Sciatic nerve (tissue), 2 donors: ENCODE results near the gene SLIT3. TPM values are rescaled to one million over a fixed set of nuclear protein-coding genes. Genes with fewer than 3 reads are reported as not detected.

Experiments
- ATAC-seq: fragments of 200-7000 bp; cut with Tn5 transposase; one replicate; pipeline ENCODE4 v1.9.1; 2020; ENCODE audit warnings: mild to moderate bottlenecking, moderate library complexity
- DNase-seq: peaks from one replicate; pipeline ENCODE4 v3.0.0-alpha.2; 2020; ENCODE audit warnings: low spot score
- intact Hi-C: fragments of 100-400 bp; cut with DNase I; formaldehyde crosslinking; loops from one replicate; pipeline ENCODE4 v1.14.2; 2022
- total RNA-seq: library from RNA; stranded (reverse); fragmentation: NEBNext Ultra II Directional; extraction: Animal tissue kit (Norgen Biotek cat#: 25700); gene quantifications from one replicate; pipeline ENCODE4 v1.2.1, GENCODE V29; 2021
- donor health status: DM: no; HTN: no; CAD: no.
- donor health status: DM: no; HTN: no; CAD: no.

The SLIT3 gene
- total RNA-seq, result 50.6 TPM

DNA sequence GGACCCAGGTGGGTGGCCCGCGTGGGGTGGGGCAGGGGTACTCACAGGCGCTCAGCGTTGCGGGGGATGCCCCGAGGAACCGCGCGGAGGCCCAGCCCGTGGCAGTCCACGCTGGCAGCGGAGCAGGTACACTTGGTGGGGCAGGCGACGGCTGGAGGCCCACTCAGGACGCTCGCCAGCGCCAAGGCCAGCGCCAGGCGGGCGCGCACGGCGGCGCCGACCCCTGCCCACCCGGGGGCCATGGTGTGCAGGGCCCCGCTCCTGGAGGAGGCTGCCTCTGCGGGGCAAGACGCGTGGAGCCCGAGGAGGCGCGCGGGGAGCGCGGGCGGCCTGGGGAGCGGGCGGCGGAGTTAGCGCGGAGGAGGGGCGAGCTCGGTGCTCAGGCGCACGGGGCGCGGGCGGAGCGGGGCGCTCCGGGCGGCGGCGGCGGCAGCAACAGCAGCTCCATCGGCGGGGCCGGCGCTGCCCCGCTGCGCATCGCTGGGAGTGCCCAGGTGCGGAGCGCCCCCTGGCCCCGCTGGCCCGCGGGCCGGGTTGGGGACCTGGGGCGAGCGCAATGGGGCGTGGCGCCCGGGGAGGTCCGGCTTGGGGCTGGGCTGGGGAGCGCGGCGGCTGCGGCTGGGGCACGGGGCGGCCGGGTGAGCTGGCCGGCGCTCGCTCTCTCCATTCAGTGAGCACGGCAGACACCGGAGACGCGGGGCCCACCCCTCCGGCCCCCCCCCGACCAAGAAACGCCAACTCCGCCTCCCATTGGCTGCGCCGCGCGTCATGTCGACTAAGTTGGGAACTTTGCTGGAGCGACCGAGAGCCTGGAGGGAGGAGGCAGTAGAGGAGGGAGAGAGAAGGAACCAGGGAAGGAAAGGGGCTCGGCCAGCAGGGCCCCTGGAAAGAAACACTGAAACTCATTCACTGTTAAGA, at the start of gene SLIT3:
Gene SLIT3, minus strand, starts transcription at position 672 of the 918 bp plus-strand sequence. Its CDS starts 430 bp downstream, at position 242.
- intact Hi-C loops, result no loop called here
- ATAC-seq (peak; percentile 72), DNase-seq (peak; percentile 83)

DNA sequence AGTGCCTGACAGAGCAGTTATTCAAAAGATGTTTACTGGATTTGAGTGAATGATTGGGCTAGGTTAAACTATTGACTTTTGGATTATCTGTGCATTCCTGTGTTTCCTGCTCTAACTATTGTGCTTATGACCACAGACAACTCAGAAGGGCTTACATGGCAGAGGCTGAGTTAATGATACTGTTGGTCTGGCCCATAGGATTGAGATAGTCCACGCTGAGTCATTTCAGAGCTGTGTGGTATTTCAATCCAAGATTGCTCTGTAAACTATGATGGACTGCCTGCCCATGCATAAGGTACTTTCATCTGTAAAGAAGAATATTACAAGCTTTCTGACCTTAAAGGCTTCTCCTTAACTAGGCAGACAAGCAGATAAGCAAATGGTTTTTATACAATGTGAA, 49.1 kb upstream of the SLIT3 start:
- no peak for ATAC-seq

DNA sequence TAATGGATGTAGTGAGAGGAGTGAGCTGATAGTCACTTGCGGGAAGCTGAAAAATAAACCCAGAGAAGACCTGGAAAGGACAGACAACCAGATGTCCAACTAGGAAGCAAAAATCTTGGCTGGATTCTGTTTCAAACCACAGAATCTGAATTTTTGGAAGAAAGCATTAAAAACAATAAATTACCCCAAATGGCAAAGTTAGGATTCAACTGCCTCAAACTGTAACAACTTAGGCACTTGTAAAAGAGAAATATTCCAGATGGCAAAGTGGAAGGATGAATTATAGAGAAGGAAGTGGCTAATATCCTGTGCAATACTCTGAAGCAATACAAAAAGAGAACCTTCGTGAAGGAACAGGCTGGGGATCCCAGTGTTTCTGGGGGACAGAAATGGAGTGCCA, 46.8 kb upstream of the SLIT3 start:
- ATAC-seq (peak; percentile 68), DNase-seq (no peak)
- intact Hi-C loops, result no loop called here

More for the DNA sequence above, 49.1 kb upstream of the SLIT3 start:
- intact Hi-C loops, result no loop called here
- DNase-seq, result no peak

DNA sequence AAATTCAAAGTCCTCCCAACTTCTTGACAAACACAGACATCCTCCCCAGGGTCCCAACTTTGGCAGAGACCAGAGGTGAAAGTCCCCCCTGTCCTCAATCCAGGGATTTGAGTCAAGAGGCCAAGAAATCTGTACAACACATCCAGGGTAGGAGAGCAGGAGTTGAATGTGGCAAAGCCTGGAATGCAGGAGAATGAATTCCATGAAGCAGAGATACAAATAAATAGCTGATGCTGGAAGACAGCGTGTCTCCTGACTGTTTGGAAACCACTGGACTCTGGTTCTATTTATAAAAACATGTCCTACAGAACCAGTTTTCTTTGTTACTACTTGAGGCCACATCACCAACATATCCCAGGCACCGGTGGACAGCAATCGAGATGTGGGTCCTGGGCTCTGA, 43.7 kb upstream of the SLIT3 start:
- DNase-seq (no peak), ATAC-seq (peak; percentile 75)
- intact Hi-C loops, result no loop called here

DNA sequence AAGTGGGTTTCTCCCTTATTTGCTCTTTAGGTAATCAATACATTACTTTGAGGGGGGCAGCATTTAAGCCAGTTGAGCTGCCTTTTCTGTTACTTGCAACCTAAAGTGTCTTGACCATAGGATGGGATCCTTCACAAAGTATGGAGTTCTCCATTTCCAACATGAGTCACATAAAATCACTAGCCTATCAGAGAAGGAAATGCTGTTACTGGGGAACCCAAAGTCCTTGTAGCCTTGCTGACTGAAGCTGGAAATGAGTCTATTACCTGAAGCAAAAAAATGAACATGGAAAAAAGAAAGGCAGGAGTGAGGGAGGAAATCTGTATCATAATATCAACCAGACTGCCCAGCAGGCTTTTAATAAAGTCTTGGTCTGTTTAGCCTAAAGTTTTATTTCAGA, 42.8 kb upstream of the SLIT3 start:
- intact Hi-C loops, result no loop called here
- DNase-seq (no peak), ATAC-seq (no peak)

DNA sequence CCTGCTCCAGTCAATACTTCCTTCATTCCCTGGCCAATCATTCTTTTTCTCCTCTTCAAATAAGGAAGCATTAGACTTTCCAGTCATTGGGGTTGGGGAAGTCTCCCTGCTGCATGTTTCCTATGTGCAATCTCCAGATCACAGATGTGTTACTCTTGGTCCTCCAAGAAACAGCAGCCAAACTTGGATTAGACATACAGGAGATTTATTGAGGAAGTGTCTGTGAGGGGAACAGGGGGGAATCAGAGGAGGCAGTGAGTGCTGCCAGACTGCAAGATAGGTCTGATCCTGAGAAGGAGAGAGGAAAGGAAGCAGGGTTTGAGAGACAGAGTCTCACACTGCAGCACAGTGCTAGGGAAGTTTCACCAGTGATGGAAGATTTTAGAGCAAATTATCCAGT, 40.6 kb upstream of the SLIT3 start:
- intact Hi-C loops, result no loop called here
- no peak for ATAC-seq
- no peak for DNase-seq

DNA sequence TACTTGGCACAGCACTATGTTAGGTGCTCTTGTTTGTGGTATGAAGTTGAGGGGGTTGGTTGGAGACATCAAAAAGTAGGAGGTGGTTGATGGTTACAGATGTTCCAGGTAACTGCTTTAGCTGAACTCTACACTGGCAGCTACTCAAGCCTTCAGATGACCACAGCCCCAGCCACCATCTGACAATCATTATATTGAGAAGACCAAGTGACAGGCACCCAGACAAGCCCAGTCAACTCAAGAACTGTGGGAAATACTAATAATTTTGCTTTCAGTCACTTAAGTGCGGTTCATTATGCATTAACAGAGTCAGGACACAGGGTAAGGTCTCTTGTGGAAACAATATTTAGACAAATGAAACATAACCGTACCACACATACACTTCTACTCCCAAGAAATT, 38.9 kb upstream of the SLIT3 start:
- DNase-seq, result no peak
- intact Hi-C loops, result no loop called here

DNA sequence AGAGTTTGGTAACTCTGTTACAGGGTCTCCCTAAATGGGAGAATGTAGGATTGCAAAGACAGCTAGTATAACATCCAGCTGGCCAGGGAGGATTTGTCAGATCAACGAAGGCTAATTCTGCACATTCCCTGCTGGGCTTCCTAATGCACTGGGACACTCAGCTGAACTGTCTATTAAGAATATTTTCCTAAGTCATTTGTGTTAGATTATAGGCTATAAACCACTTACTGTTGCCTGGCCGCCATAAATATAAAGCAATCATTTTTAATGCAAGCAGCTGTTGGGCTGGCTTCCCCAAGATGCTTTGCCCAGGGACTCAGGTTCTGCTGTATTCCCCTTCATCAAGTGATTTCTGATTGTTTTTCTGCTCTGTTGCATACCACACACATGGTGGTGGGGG, 35.3 kb upstream of the SLIT3 start:
- intact Hi-C loops, result no loop called here
- ATAC-seq (no peak), DNase-seq (no peak)

More for the DNA sequence above, 38.9 kb upstream of the SLIT3 start:
- ATAC-seq, result no peak

DNA sequence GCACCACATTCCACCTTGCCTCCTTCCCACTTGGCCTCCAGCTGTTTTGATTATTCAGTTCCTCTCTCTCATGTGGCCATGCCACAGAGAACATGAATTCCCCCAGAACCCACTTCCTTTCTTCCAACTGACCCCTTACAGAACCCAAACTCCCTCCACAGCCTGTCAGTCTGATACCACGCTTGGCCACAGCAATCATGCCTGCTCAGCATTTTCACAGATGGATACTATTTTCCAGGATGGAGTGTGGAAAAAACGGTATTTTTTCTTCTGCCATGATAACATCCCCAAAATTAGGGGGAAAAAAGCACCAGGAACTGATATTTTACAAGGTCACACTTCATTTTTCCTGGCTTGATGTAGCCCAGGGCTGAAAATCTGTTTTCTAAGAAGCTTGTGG, 34.9 kb upstream of the SLIT3 start:
- no peak for DNase-seq
- intact Hi-C loops, result no loop called here
- no peak for ATAC-seq

DNA sequence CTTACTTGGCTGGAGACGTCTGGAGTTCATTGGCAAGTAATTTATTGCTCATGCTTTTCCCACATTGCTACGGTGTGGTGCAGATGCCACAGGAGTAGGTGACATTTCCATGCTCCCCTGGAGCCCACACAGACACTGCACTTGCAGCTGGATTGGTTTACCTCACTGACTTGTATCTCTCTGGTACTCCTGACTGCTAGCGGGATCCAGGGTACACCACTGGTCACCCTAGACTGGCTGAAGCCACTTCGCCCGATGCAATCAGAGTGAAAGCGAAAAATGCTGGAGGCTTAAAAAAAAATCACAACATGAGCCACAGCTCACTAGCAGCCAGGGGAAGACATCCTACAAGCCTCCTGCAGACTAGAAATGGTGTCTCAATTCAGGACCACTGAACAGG, 32.6 kb upstream of the SLIT3 start:
- no peak for ATAC-seq
- intact Hi-C loops, result no loop called here
- DNase-seq, result no peak

DNA sequence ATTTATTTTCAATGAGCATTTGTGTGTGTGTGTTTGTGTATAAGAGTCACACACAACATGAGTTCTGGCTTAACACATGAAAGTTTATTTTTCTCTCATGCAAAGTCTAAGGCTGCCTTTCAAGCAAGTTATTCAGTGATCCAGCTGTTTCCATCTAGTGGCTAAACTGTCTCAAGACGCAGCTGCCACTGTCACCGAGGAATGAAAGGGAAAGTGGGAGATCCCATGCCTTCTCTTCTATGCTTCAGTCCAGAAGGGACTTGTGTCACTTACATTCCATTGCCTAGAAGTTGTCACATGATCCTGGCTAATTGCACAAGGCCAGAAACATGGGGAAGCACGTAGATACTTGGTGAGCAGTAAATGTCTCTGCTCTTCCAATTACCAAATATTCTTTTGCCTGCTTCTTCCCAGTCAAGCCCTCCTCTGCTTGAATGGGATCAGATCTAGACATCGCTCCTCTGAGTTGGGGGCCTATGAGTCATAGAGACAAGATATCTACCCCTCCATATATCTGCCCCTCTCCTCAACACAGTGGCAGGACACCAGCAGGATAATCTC, 30.4 kb upstream of the SLIT3 start:
- intact Hi-C loops, result no loop called here
- DNase-seq (no peak), ATAC-seq (no peak)

DNA sequence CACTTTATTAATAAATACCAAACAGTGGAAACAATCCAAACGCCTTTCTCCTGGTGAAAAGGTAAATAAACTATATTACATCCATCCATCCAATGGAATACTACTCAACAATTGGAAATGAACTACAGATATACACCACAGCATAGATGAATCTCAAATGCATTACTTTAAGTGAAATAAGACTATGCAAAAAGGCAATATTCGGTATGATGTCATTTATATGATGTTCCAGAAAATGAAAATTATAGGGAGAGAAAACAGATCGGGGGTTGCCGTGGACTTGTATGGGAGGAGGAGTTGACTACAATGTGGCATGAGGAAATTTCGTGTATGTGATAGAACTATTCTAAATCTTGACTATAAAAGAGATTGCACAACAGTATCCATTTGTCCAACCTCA, 27.5 kb upstream of the SLIT3 start:
- DNase-seq (no peak), ATAC-seq (no peak)
- intact Hi-C loops, result no loop called here

DNA sequence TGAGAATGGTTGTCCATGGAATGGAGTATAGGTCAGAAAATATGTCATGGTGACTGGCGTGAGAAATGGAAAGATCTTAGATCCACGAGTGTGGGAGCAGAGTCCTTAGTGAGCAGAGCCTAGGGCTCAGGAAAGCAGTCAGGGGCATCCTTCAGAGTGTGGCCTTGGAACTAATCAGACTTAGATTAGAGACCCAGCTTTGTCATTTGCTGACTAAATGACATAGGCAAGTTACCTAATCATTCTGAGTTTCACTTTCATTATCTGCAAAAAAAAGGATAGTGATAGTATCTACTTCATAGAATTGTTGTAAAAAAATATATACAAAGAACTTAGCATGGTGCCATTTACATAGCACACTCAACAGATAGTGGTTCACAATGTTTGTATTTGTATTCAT, 24.3 kb upstream of the SLIT3 start:
- ATAC-seq (no peak), DNase-seq (no peak)
- intact Hi-C loops, result no loop called here

DNA sequence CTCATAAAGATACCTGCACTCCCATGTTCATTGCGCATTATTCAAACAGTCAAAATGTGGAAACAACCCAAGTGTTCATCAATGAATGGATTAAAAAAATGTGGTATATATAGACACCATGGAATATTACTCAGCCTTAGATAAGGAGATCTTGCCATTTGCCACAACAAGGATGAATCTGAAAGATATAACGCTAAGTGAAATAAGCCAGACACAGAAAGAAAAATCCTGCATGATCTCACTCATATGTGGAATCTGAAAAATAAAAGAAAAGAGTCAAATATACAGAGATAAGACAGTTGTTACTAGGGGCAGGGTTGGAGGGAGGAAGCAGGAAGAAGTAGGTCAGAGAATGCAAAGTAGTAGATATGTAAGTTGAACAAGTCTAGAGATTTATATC, 17.6 kb upstream of the SLIT3 start:
- ATAC-seq (no peak), DNase-seq (no peak)
- intact Hi-C loops, result no loop called here

DNA sequence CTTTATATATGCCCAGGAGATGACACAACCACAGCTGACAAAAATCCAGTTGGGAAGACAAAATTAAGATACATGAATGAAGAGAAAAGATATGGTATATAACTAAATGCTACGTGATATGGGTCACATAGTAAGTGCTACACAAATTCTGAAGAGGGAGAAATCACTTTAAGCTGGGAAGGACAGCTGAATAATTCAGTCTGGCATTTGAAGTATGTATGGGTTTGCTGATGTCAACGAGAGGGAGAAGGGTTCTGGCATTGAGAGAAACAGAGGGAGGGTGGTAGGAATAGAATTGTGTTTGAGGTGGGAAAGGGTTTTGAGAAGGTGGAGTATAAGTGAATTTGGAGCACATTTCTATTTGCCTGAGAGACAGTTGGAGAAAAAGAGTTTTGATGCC, 6.7 kb upstream of the SLIT3 start:
- ATAC-seq, result no peak
- intact Hi-C loops, result no loop called here
- no peak for DNase-seq

DNA sequence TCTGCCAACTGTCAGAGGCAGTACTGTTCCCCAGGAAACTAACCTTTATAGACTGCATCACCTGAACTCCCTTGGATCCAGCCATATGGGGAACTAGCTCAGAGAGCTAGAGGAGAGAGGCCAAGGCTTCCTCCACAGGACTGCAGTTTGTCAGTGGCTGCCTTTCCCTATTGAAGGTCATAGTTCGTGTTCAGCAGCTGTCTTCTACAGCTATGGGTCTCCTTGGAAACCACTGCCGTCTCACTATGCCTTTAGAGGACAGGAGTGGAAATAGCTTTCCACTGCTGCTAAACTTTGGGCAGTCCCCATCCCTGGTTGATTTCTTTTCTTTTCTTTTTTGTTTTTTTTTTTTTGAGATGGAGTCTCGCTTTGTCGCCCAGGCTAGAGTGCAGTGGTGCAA, 4.4 kb upstream of the SLIT3 start:
- no peak for ATAC-seq
- DNase-seq, result no peak
- intact Hi-C loops, result no loop called here

DNA sequence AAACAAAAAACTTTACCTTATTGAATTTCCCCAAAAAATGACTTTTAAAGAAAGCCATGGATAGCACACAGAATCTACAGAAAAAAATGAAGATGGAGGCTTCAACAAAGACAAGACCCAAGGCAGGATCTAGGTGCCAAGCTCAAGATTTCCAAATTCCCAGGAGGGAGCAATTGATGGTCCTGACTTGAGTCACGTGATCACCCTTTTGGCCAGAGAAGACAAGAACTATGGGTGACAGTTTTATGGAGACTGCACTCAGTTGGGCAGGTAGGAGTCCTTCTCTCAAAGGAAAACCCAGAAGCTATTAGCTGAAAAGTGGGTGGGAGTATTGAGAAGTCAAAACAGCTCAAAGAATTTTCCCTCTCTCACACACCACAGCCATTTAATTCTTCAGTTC, 3.2 kb upstream of the SLIT3 start:
- intact Hi-C loops, result no loop called here
- ATAC-seq, result no peak
- no peak for DNase-seq

DNA sequence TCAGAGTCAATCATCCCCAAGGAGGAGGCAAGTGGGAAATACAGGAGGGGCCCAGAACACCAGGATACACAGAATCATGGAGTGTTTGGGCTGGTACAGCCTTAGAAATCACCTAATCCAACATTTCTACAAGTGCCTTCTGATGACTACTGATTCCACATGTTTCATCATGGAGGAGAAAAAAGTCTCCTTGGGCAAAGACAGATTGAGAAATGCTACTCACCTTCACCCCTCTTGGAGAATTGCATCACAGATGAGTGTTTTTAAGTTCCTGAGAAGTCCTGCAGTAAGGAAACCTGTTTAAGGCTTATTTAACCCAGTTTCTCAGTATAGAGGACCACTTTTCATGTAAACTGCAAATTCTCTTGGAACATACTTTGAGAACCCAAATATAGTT, 2.2 kb upstream of the SLIT3 start:
- ATAC-seq, result no peak
- intact Hi-C loops, result loop anchor here (2.0 kb wide), 1 partner anchor 314 kb away; no protein-coding TSS in a partner anchor
- DNase-seq, result no peak

DNA sequence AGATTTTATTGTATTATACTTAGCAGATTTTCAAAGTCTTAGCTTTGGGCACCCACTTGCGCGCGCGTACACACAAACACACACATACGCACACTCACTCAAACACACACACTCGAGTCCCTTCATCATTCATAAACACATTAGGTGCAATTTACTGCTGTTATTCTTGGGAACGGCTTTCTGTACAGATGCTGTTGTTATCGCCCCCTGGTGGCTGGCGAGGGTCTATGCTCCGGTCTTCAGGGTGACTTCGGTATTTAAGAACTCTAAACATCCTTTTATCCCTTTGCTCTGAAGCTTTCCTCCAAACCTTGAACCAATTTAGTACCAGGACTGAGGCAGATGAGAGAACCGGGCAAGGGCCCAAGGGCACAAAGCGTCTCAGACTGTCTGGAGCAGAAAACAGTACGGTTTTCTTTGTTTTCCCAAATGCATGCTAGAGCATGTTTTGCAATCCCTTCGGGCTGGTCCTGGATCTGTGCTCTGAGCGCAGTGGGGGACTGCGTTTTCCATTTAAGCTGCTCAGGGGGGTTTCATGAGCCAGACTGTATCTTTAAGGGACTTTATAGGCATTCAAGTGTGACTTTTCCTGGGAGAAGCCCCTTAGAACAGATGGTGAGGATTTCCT, 1.7 kb upstream of the SLIT3 start:
- intact Hi-C loops, result loop anchor here (2.0 kb wide), 1 partner anchor 314 kb away; no protein-coding TSS in a partner anchor
- peak; percentile 88 for DNase-seq
- peak; percentile 63 for ATAC-seq

DNA sequence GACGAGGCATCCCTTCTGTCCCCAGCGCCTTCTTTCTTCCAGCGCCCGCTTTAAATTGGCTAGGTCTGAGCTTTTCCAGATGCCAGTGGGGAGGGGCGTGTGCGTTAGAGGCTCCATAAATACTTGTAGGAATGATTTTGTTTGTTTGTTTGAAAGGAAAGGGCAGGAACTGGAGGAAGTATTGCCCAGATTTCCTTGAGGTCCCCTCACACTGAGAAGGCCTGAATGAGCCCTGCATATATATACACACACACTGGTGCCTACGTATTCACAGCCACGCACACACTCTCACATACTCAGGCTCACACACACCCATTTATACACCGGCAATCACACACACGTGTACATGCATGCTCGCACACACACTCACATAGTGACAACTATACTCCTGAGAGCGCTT, 1.0 kb upstream of the SLIT3 start:
- ATAC-seq (no peak), DNase-seq (no peak)
- intact Hi-C loops, result loop anchor here (2.0 kb wide), 1 partner anchor 313 kb away; no protein-coding TSS in a partner anchor
